Measurements from ENCODE around the gene ZNF555.
A peak's percentile ranks its signal among the peaks of the same experiment; 100 is the strongest.
"Not testable (repeated sequence)": the region's sequence is repeated elsewhere in the genome, so short reads cannot be mapped to it uniquely, and the experiment has no call there.

Gene ZNF555

GRCh38 chr19:2888731-2889224 lies 47.5 kb downstream of the ZNF555 start:
- Mint-ChIP-seq H3K27me3 (no peaks in the 10 kb centered on the region), H3K4me1 (ENCODE audit: low read depth) (peaks cover 6% of the 10 kb centered on the region), H3K9me3 (no peaks in the 10 kb centered on the region), H3K4me3 (peak overlapping the region; percentile 58), H3K36me3 (ENCODE audit: low read depth) (no peaks in the 10 kb centered on the region), H3K27ac (peak overlapping the region; percentile 49)
- intact Hi-C loops (cut with micrococcal nuclease): no loop called here

- intact Hi-C loops (cut with micrococcal nuclease): loop anchor here (2.0 kb wide), 1 partner anchor 34 kb away; no protein-coding TSS in a partner anchor
- not testable (repeated sequence) for H3K27me3 Mint-ChIP-seq; H3K4me1 Mint-ChIP-seq (ENCODE audit: low read depth); H3K36me3 Mint-ChIP-seq (ENCODE audit: low read depth); H3K27ac Mint-ChIP-seq; H3K4me3 Mint-ChIP-seq; H3K9me3 Mint-ChIP-seq
These were observed 49.3 kb downstream of the ZNF555 start for GRCh38 chr19:2890531-2890930.

- intact Hi-C loops (cut with micrococcal nuclease): no loop called here
- Mint-ChIP-seq H3K27me3 (no peaks in the 10 kb centered on the region), H3K4me1 (ENCODE audit: low read depth) (peaks cover 4% of the 10 kb centered on the region), H3K9me3 (peaks cover 13% of the 10 kb centered on the region), H3K36me3 (ENCODE audit: low read depth) (peaks cover 11% of the 10 kb centered on the region), H3K27ac (no peak overlapping the region), H3K4me3 (no peak overlapping the region)
These were observed 55.4 kb downstream of the ZNF555 start for GRCh38 chr19:2896694-2897093.

- Mint-ChIP-seq H3K27ac (peak within 1 kb of the TSS; percentile 92), H3K4me3 (peak within 1 kb of the TSS; percentile 98), H3K36me3 (ENCODE audit: low read depth) (peaks cover 11% of the 10 kb centered on the region), H3K27me3 (no peaks in the 10 kb centered on the region), H3K9me3 (peaks cover 13% of the 10 kb centered on the region), H3K4me1 (ENCODE audit: low read depth) (peaks cover 11% of the 10 kb centered on the region)
- intact Hi-C loops (cut with micrococcal nuclease): no loop called here
These were observed 59.3 kb downstream of the ZNF555 start, which contains the start of gene ZNF57 for GRCh38 chr19:2900296-2901252. TSS of gene ZNF57 (plus strand) at chr19:2900928. CDS start at chr19:2901046, 118 bp downstream.

- peaks cover 11% of the 10 kb centered on the region for H3K4me1 Mint-ChIP-seq (ENCODE audit: low read depth)
- H3K36me3 Mint-ChIP-seq (ENCODE audit: low read depth): peaks cover 26% of the 10 kb centered on the region
- no peaks in the 10 kb centered on the region for H3K27me3 Mint-ChIP-seq
- H3K4me3 Mint-ChIP-seq: no peak overlapping the region
- intact Hi-C loops (cut with micrococcal nuclease): no loop called here
- no peak overlapping the region for H3K27ac Mint-ChIP-seq
- no peaks in the 10 kb centered on the region for H3K9me3 Mint-ChIP-seq
These were observed 61.4 kb downstream of the ZNF555 start for GRCh38 chr19:2902590-2903218.

GRCh38 chr19:2903326-2903725 lies 62.1 kb downstream of the ZNF555 start:
- H3K27me3 Mint-ChIP-seq; H3K27ac Mint-ChIP-seq; H3K4me3 Mint-ChIP-seq; intact Hi-C loops (cut with micrococcal nuclease); H3K9me3 Mint-ChIP-seq: not testable (repeated sequence)
- H3K36me3 Mint-ChIP-seq (ENCODE audit: low read depth): peaks cover 26% of the 10 kb centered on the region
- peaks cover 11% of the 10 kb centered on the region for H3K4me1 Mint-ChIP-seq (ENCODE audit: low read depth)

GRCh38 chr19:2905918-2906519 lies 64.7 kb downstream of the ZNF555 start:
- Mint-ChIP-seq H3K27me3 (no peaks in the 10 kb centered on the region), H3K9me3 (peaks cover 16% of the 10 kb centered on the region), H3K27ac (no peak overlapping the region), H3K36me3 (ENCODE audit: low read depth) (peaks cover 32% of the 10 kb centered on the region), H3K4me1 (ENCODE audit: low read depth) (peaks cover 11% of the 10 kb centered on the region), H3K4me3 (no peak overlapping the region)
- intact Hi-C loops (cut with micrococcal nuclease): no loop called here

GRCh38 chr19:2906631-2907195 lies 65.4 kb downstream of the ZNF555 start:
- Mint-ChIP-seq H3K9me3 (peaks cover 22% of the 10 kb centered on the region), H3K27ac (no peak overlapping the region), H3K4me3 (no peak overlapping the region), H3K36me3 (ENCODE audit: low read depth) (peaks cover 31% of the 10 kb centered on the region), H3K4me1 (ENCODE audit: low read depth) (peaks cover 7% of the 10 kb centered on the region), H3K27me3 (no peaks in the 10 kb centered on the region)
- intact Hi-C loops (cut with micrococcal nuclease): no loop called here
